COLO829 (cell line): ENCODE measurements around the gene KDM4B.
"Not testable (repeated sequence)": the region's sequence is repeated elsewhere in the genome, so short reads cannot be mapped to it uniquely, and the experiment has no call there.

Source experiments
- DNase-seq: peaks from one replicate; pipeline ENCODE4 v3.0.0; 2012; ENCODE audit warnings: low spot score

KDM4B gene

GRCh38 chr19:5013761-5014160 lies 44.8 kb downstream of the KDM4B start:
- DNase-seq = no peak

GRCh38 chr19:5014941-5015340 lies 46.0 kb downstream of the KDM4B start:
- no peak for DNase-seq

GRCh38 chr19:5016268-5016667 lies 47.4 kb downstream of the KDM4B start:
- no peak for DNase-seq

- no peak for DNase-seq
Observed at GRCh38 chr19:5016781-5017180, 47.9 kb downstream of the KDM4B start.

GRCh38 chr19:5017235-5017634 lies 48.3 kb downstream of the KDM4B start:
- DNase-seq = no peak

GRCh38 chr19:5018224-5019015 lies 49.5 kb downstream of the KDM4B start:
- no peak for DNase-seq

- DNase-seq = no peak
Observed at GRCh38 chr19:5020368-5020767, 51.5 kb downstream of the KDM4B start.

- DNase-seq = no peak
Observed at GRCh38 chr19:5021046-5021445, 52.1 kb downstream of the KDM4B start.

- no peak for DNase-seq
Observed at GRCh38 chr19:5022066-5022860, 53.4 kb downstream of the KDM4B start.

GRCh38 chr19:5023128-5023571 lies 54.2 kb downstream of the KDM4B start:
- DNase-seq = no peak

GRCh38 chr19:5024282-5024681 lies 55.4 kb downstream of the KDM4B start:
- DNase-seq = no peak

GRCh38 chr19:5025027-5025426 lies 56.1 kb downstream of the KDM4B start:
- DNase-seq = no peak

- DNase-seq = no peak
Observed at GRCh38 chr19:5026706-5027273, 57.9 kb downstream of the KDM4B start.

GRCh38 chr19:5028229-5028886 lies 59.4 kb downstream of the KDM4B start:
- no peak for DNase-seq

- not testable (repeated sequence) for DNase-seq
Observed at GRCh38 chr19:5029596-5029995, 60.7 kb downstream of the KDM4B start.

GRCh38 chr19:5030136-5030820 lies 61.4 kb downstream of the KDM4B start:
- no peak for DNase-seq

- no peak for DNase-seq
Observed at GRCh38 chr19:5030822-5031221, 61.9 kb downstream of the KDM4B start.

GRCh38 chr19:5031231-5032100 lies 62.6 kb downstream of the KDM4B start:
- DNase-seq = peak; percentile 70

- no peak for DNase-seq
Observed at GRCh38 chr19:5032101-5032967, 63.4 kb downstream of the KDM4B start.
